H9 (cell line): ENCODE data around the gene STK32B. TPM values are rescaled to one million over a fixed set of nuclear protein-coding genes. Genes with fewer than 3 reads are reported as not detected.

Experiments used
- DNase-seq: peaks from one replicate; pipeline ENCODE4 v3.0.0-alpha.2; 2017
- H2AFZ ChIP-seq: one replicate; pipeline ENCODE4 v1.6.1; 2013; ENCODE audit warnings: mild to moderate bottlenecking, low read length, control low read depth, moderate library complexity
- H2AK5ac ChIP-seq: 2 replicates; pipeline ENCODE4 v1.6.1; 2013; ENCODE audit warnings: low read length, control low read depth, mixed read lengths; ENCODE audit not compliant: insufficient read length
- H2BK120ac ChIP-seq: one replicate; pipeline ENCODE4 v1.6.1; 2013; ENCODE audit warnings: low read depth, mild to moderate bottlenecking, low read length, control low read depth, inconsistent platforms; ENCODE audit not compliant: poor library complexity, severe bottlenecking
- H2BK12ac ChIP-seq: 2 replicates; pipeline ENCODE4 v1.6.1; 2013; ENCODE audit warnings: low read length, control low read depth, mixed read lengths, low read depth; ENCODE audit not compliant: insufficient read length
- H2BK15ac ChIP-seq: 2 replicates; pipeline ENCODE4 v1.6.1; 2013; ENCODE audit warnings: low read depth, low read length, control low read depth
- H2BK20ac ChIP-seq: one replicate; pipeline ENCODE4 v1.6.1; 2013; ENCODE audit warnings: low read depth, mild to moderate bottlenecking, low read length, control low read depth, inconsistent platforms; ENCODE audit not compliant: poor library complexity, severe bottlenecking
- H2BK5ac ChIP-seq: 2 replicates; pipeline ENCODE4 v1.6.1; 2013; ENCODE audit warnings: low read length, control low read depth, mixed read lengths; ENCODE audit not compliant: insufficient read length
- H3K14ac ChIP-seq: 2 replicates; pipeline ENCODE4 v1.6.1; 2013; ENCODE audit warnings: low read length, control low read depth; ENCODE audit not compliant: insufficient read depth
- H3K18ac ChIP-seq: 2 replicates; pipeline ENCODE4 v1.6.1; 2013; ENCODE audit warnings: low read depth, mild to moderate bottlenecking, mixed read lengths, low read length, control low read depth; ENCODE audit not compliant: insufficient read length
- H3K23ac ChIP-seq: 2 replicates; pipeline ENCODE4 v1.6.1; 2013; ENCODE audit warnings: low read length, control low read depth, mixed read lengths, low read depth; ENCODE audit not compliant: insufficient read length
- H3K23me2 ChIP-seq: 2 replicates; pipeline ENCODE4 v1.6.1; 2013; ENCODE audit warnings: low read depth, mild to moderate bottlenecking, mixed read lengths, low read length, control low read depth; ENCODE audit not compliant: insufficient read length, poor library complexity, severe bottlenecking
- H3K27ac ChIP-seq: 2 replicates; pipeline ENCODE4 v1.5.1; 2013; ENCODE audit warnings: low read length, control low read depth, mixed read lengths, low read depth; ENCODE audit not compliant: insufficient read length
- H3K27me3 ChIP-seq: 2 replicates; pipeline ENCODE4 v1.6.1; 2013; ENCODE audit warnings: low read length, control low read depth, inconsistent platforms; ENCODE audit not compliant: insufficient read depth
- H3K4ac ChIP-seq: 2 replicates; pipeline ENCODE4 v1.6.1; 2013; ENCODE audit warnings: low read depth, mild to moderate bottlenecking, control low read depth, inconsistent platforms, low read length, moderate library complexity
- H3K4me1 ChIP-seq: 2 replicates; pipeline ENCODE4 v1.6.1; 2013; ENCODE audit warnings: low read length, control low read depth, inconsistent platforms; ENCODE audit not compliant: insufficient read depth
- H3K4me2 ChIP-seq: 2 replicates; pipeline ENCODE4 v1.6.1; 2013; ENCODE audit warnings: low read length, control low read depth, mixed read lengths; ENCODE audit not compliant: insufficient read length, insufficient read depth
- H3K56ac ChIP-seq: 2 replicates; pipeline ENCODE4 v1.6.1; 2013; ENCODE audit warnings: low read depth, mild to moderate bottlenecking, mixed read lengths, low read length, control low read depth; ENCODE audit not compliant: insufficient read length
- H3K79me1 ChIP-seq: 2 replicates; pipeline ENCODE4 v1.6.1; 2013; ENCODE audit warnings: low read depth, mild to moderate bottlenecking, moderate library complexity, low read length, control low read depth, inconsistent platforms; ENCODE audit not compliant: insufficient read depth, poor library complexity, severe bottlenecking
- H3K79me2 ChIP-seq: 2 replicates; pipeline ENCODE4 v1.6.1; 2013; ENCODE audit warnings: low read length, control low read depth, inconsistent platforms; ENCODE audit not compliant: insufficient read depth
- H3K9ac ChIP-seq: 2 replicates; pipeline ENCODE4 v1.6.1; 2013; ENCODE audit warnings: low read length, control low read depth, mixed read lengths; ENCODE audit not compliant: insufficient read length; ENCODE audit errors: extremely low read depth
- H3K9me3 ChIP-seq: one replicate; pipeline ENCODE4 v1.6.1; 2013; ENCODE audit warnings: low read depth, low read length, inconsistent platforms; ENCODE audit not compliant: control insufficient read depth
- H3T11ph ChIP-seq: one replicate; pipeline ENCODE4 v1.6.1; 2013; ENCODE audit warnings: mild to moderate bottlenecking, low read length, control low read depth, inconsistent platforms
- H4K20me1 ChIP-seq: one replicate; pipeline ENCODE4 v1.6.1; 2013; ENCODE audit not compliant: control insufficient read depth, insufficient read length, insufficient read depth
- H4K5ac ChIP-seq: 2 replicates; pipeline ENCODE4 v1.6.1; 2013; ENCODE audit warnings: low read depth, mild to moderate bottlenecking, mixed read lengths, low read length, control low read depth; ENCODE audit not compliant: insufficient read length
- H4K8ac ChIP-seq: replicated peaks from 2 replicates; pipeline ENCODE4 v1.6.1; 2013; ENCODE audit warnings: low read length, control low read depth, mixed read lengths, low read depth; ENCODE audit not compliant: insufficient read length
- H4K91ac ChIP-seq: 2 replicates; pipeline ENCODE4 v1.6.1; 2013; ENCODE audit warnings: low read depth, mild to moderate bottlenecking, moderate library complexity, mixed read lengths, low read length, control low read depth; ENCODE audit not compliant: insufficient read length
- H3K27ac Mint-ChIP-seq, 3 experiments: 2 replicates in 2 of 3; 3 replicates in 1 of 3; pipeline ENCODE4 v1.8.0; 2020 to 2021; ENCODE audit warnings: mixed read lengths in 3 of 3, mild to moderate bottlenecking in 1 of 3, moderate library complexity in 1 of 3
- H3K27me3 Mint-ChIP-seq: 2 replicates; pipeline ENCODE4 v1.8.0; 2021; ENCODE audit warnings: low read depth, mild to moderate bottlenecking, moderate library complexity, mixed read lengths
- H3K36me3 Mint-ChIP-seq, 3 experiments: 2 replicates in 2 of 3; 3 replicates in 1 of 3; pipeline ENCODE4 v1.8.0; 2020 to 2021; ENCODE audit warnings: low read depth in 3 of 3, mixed read lengths in 3 of 3; ENCODE audit not compliant: insufficient read depth in 1 of 3
- H3K4me1 Mint-ChIP-seq, 2 experiments: 2 replicates each; pipeline ENCODE4 v1.8.0; 2020; ENCODE audit warnings: mixed read lengths in 2 of 2
- H3K4me3 Mint-ChIP-seq, 2 experiments: 2 replicates in 1 of 2; 3 replicates in 1 of 2; pipeline ENCODE4 v1.8.0; 2020 to 2021; ENCODE audit warnings: mild to moderate bottlenecking in 2 of 2, mixed read lengths in 2 of 2, moderate library complexity in 1 of 2
- H3K9me3 Mint-ChIP-seq, 2 experiments: 2 replicates in 1 of 2; 3 replicates in 1 of 2; pipeline ENCODE4 v1.8.0; 2020; ENCODE audit warnings: mild to moderate bottlenecking in 2 of 2, mixed read lengths in 2 of 2, moderate library complexity in 1 of 2
- CTCF ChIP-seq: fragments of 200-600 bp; sonication (generic); conservative IDR thresholded peaks from 3 replicates; pipeline ENCODE4 v1.8.0; 2021; ENCODE audit warnings: antibody characterized with exemption, mild to moderate bottlenecking
- WGBS: extraction: QIAGEN DNeasy Blood & Tissue Kit; methylation state at CpG from one replicate; pipeline ENCODE4 v1.1.7; 2013; ENCODE audit warnings: missing lambda C conversion rate, low lambda C conversion rate, mixed read lengths; ENCODE audit not compliant: insufficient read length; ENCODE audit errors: extremely low coverage; 5-methylcytosine and 5-hydroxymethylcytosine counted together
- total RNA-seq: library from RNA; stranded (reverse); gene quantifications from 2 replicates; pipeline ENCODE4 v1.2.1, GENCODE V29; 2021

Gene STK32B
- total RNA-seq, 1 experiment from 2014 or later: 1.0 TPM

- no peak overlapping the region for H3K27ac ChIP-seq
- H3K23me2 ChIP-seq: no peaks in the 10 kb centered on the region
- peaks cover 7% of the 10 kb centered on the region for H3K27me3 Mint-ChIP-seq
- no peaks in the 10 kb centered on the region for H3K4me1 Mint-ChIP-seq
- no peak overlapping the region for H2BK15ac ChIP-seq
- no peak overlapping the region for H2BK12ac ChIP-seq
- H2BK5ac ChIP-seq: no peak overlapping the region
- no peak overlapping the region for H3K14ac ChIP-seq
- peaks cover 10 to 12% of the 10 kb centered on the region in 2 experiments for H3K9me3 Mint-ChIP-seq
- no peak overlapping the region for H4K8ac ChIP-seq
- H3K4me2 ChIP-seq: no peak overlapping the region
- H3K27ac Mint-ChIP-seq: no peak overlapping the region
- H3K23ac ChIP-seq: no peak overlapping the region
- H3K4me3 Mint-ChIP-seq: no peak overlapping the region
- DNase-seq: no peak
- H2BK120ac ChIP-seq: no peak overlapping the region
- H4K5ac ChIP-seq: no peak overlapping the region
- no peak overlapping the region for H3K18ac ChIP-seq
- H2AFZ ChIP-seq: no peak overlapping the region
- H3K56ac ChIP-seq: no peak overlapping the region
- peaks cover 2 to 5% (median 3%) of the 10 kb centered on the region in 3 experiments; a peak in 6 of 7 replicates for H3K36me3 Mint-ChIP-seq
- H4K91ac ChIP-seq: no peak overlapping the region
- WGBS: no CpG with 5 or more reads among the region's 4 CpGs
- no peak overlapping the region for H3T11ph ChIP-seq
- no peaks in the 10 kb centered on the region for H3K27me3 ChIP-seq
- no peak overlapping the region for H2BK20ac ChIP-seq
- no peaks in the 10 kb centered on the region for H3K79me2 ChIP-seq
- H2AK5ac ChIP-seq: no peak overlapping the region
- H3K9me3 ChIP-seq: no peaks in the 10 kb centered on the region
- H3K4ac ChIP-seq: no peak overlapping the region
- no peaks in the 10 kb centered on the region for H3K79me1 ChIP-seq
- TF ChIP-seq CTCF: no peak
- H3K9ac ChIP-seq: no peak overlapping the region
- no peaks in the 10 kb centered on the region; the same call in 1 of the 2 replicates for H3K4me1 ChIP-seq
- H4K20me1 ChIP-seq: no peaks in the 10 kb centered on the region
Observed at GRCh38 chr4:5412296-5412695, 361.0 kb downstream of the STK32B start.
